IMR-90 (cell line): ENCODE data around the gene LIMS1. TPM values are rescaled to one million over a fixed set of nuclear protein-coding genes. Genes with fewer than 3 reads are reported as not detected.

Experiments
- ATAC-seq: fragments of 200-7000 bp; cut with Tn5 transposase; 2 replicates; pipeline ENCODE4 v1.9.1; 2020; ENCODE audit warnings: low read depth, mild to moderate bottlenecking, moderate library complexity
- BruUV-seq: library from RNA; stranded (reverse); fragments of 400-500 nt; replicated peaks from 2 replicates; lab custom pipeline; 2021; lab: Mats Ljungman, UMichigan
- CTCF ChIA-PET: fragments of 300-600 bp; formaldehyde crosslinking; extraction: SDS; loops from one replicate; lab custom pipeline; 2021; ENCODE audit warnings: antibody characterized with exemption; lab: Yijun Ruan, JAX
- POLR2A ChIA-PET: fragments of 300-600 bp; sonication (Branson Sonifier 250); formaldehyde crosslinking; loops from one replicate; lab custom pipeline; 2022; ENCODE audit warnings: antibody characterized with exemption; ENCODE audit not compliant: unreplicated experiment; lab: Charles Lee
- DNase-seq: peaks from one replicate; pipeline ENCODE4 v3.0.0; 2013
- H2AFZ ChIP-seq: replicated peaks from 2 replicates; pipeline ENCODE3; 2013; ENCODE audit warnings: low read length, mild to moderate bottlenecking; ENCODE audit not compliant: poor library complexity
- H2AK5ac ChIP-seq: 2 replicates; pipeline ENCODE4 v1.6.1; 2013; ENCODE audit warnings: low read depth, low read length, inconsistent platforms
- H2AK9ac ChIP-seq: replicated peaks from 2 replicates; pipeline ENCODE3; 2013; ENCODE audit warnings: mild to moderate bottlenecking, low read depth, low read length, moderate library complexity; ENCODE audit not compliant: poor library complexity
- H2BK120ac ChIP-seq: 2 replicates; pipeline ENCODE4 v1.6.1; 2013; ENCODE audit warnings: low read depth, low read length, inconsistent platforms
- H2BK15ac ChIP-seq: 3 replicates; pipeline ENCODE4 v1.6.1; 2013; ENCODE audit warnings: low read depth, low read length, inconsistent platforms
- H2BK20ac ChIP-seq: 2 replicates; pipeline ENCODE4 v1.6.1; 2013; ENCODE audit warnings: low read depth, mild to moderate bottlenecking, inconsistent platforms, low read length, moderate library complexity
- H2BK5ac ChIP-seq: 2 replicates; pipeline ENCODE4 v1.6.1; 2013; ENCODE audit warnings: mild to moderate bottlenecking, low read depth, low read length, inconsistent platforms; ENCODE audit not compliant: poor library complexity, severe bottlenecking
- H3K14ac ChIP-seq: replicated peaks from 2 replicates; pipeline ENCODE4 v1.6.1; 2013; ENCODE audit warnings: low read depth, low read length, inconsistent platforms
- H3K18ac ChIP-seq: 2 replicates; pipeline ENCODE4 v1.6.1; 2013; ENCODE audit warnings: low read depth, low read length, control low read depth
- H3K23ac ChIP-seq: 2 replicates; pipeline ENCODE4 v1.6.1; 2013; ENCODE audit warnings: low read depth, low read length, inconsistent platforms
- H3K27ac ChIP-seq: 2 replicates; pipeline ENCODE4 v1.5.1; 2013; ENCODE audit warnings: mild to moderate bottlenecking, control low read depth, low read length; ENCODE audit not compliant: insufficient read depth
- H3K27me3 ChIP-seq: 2 replicates; pipeline ENCODE4 v1.6.1; 2013; ENCODE audit warnings: low read length; ENCODE audit not compliant: control insufficient read depth, insufficient read depth
- H3K36me3 ChIP-seq: 2 replicates; pipeline ENCODE4 v1.6.1; 2013; ENCODE audit warnings: low read length, mixed read lengths; ENCODE audit not compliant: control insufficient read depth, insufficient read depth
- H3K4ac ChIP-seq: 2 replicates; pipeline ENCODE4 v1.6.1; 2013; ENCODE audit warnings: low read depth, low read length, inconsistent platforms
- H3K4me1 ChIP-seq: 2 replicates; pipeline ENCODE4 v1.6.1; 2013; ENCODE audit warnings: low read length, mixed read lengths; ENCODE audit not compliant: control insufficient read depth, insufficient read depth
- H3K4me2 ChIP-seq: 2 replicates; pipeline ENCODE4 v1.6.1; 2013; ENCODE audit warnings: low read depth, mild to moderate bottlenecking, control low read depth, low read length, moderate library complexity
- H3K4me3 ChIP-seq: 2 replicates; pipeline ENCODE4 v1.5.1; 2013; ENCODE audit warnings: low read depth, mild to moderate bottlenecking, control low read depth, low read length, moderate library complexity; ENCODE audit not compliant: insufficient read depth
- H3K56ac ChIP-seq: 2 replicates; pipeline ENCODE4 v1.6.1; 2013; ENCODE audit warnings: low read length, inconsistent platforms; ENCODE audit not compliant: insufficient read depth; ENCODE audit errors: extremely low read depth
- H3K79me1 ChIP-seq, 2 experiments: 2 replicates each; pipeline ENCODE4 v1.6.1; 2013; ENCODE audit warnings: low read length in 2 of 2, inconsistent platforms in 1 of 2, low read depth in 1 of 2
- H3K9ac ChIP-seq: 2 replicates; pipeline ENCODE4 v1.6.1; 2013; ENCODE audit warnings: low read depth, low read length, control low read depth
- H3K9me1 ChIP-seq: 2 replicates; pipeline ENCODE4 v1.6.1; 2013; ENCODE audit warnings: low read length, inconsistent platforms; ENCODE audit not compliant: insufficient read depth
- H3K9me3 ChIP-seq: 2 replicates; pipeline ENCODE4 v1.6.1; 2013; ENCODE audit warnings: low read length; ENCODE audit not compliant: control insufficient read depth, insufficient read depth
- H4K20me1 ChIP-seq: 2 replicates; pipeline ENCODE4 v1.6.1; 2013; ENCODE audit warnings: low read length, inconsistent platforms; ENCODE audit not compliant: insufficient read depth
- H4K5ac ChIP-seq: 2 replicates; pipeline ENCODE4 v1.6.1; 2013; ENCODE audit warnings: mild to moderate bottlenecking, low read depth, low read length, control low read depth
- H4K8ac ChIP-seq, 2 experiments: 2 replicates each; pipeline ENCODE4 v1.6.1; 2013; ENCODE audit warnings: low read depth in 2 of 2, low read length in 2 of 2, control low read depth in 1 of 2, inconsistent platforms in 1 of 2
- H4K91ac ChIP-seq: 2 replicates; pipeline ENCODE4 v1.6.1; 2013; ENCODE audit warnings: low read depth, low read length, inconsistent platforms; ENCODE audit not compliant: insufficient read depth
- CEBPB ChIP-seq: IDR thresholded peaks from 2 replicates; pipeline ENCODE4 v1.6.1; 2012; ENCODE audit warnings: low read depth, low read length, improper control_type of control experiment
- ELK1 ChIP-seq: fragments of 150-350 bp; IDR thresholded peaks from 2 replicates; pipeline ENCODE4 v1.6.1; 2016; ENCODE audit warnings: low read depth, mild to moderate bottlenecking, low read length, moderate library complexity, borderline replicate concordance
- MAFK ChIP-seq: IDR thresholded peaks from 2 replicates; pipeline ENCODE4 v1.6.1; 2012; ENCODE audit warnings: low read depth, low read length, improper control_type of control experiment
- MAZ ChIP-seq: IDR thresholded peaks from 2 replicates; pipeline ENCODE4 v1.6.1; 2012; ENCODE audit warnings: low read depth, mild to moderate bottlenecking, low read length, improper control_type of control experiment, moderate library complexity, borderline replicate concordance
- MXI1 ChIP-seq: IDR thresholded peaks from 2 replicates; pipeline ENCODE4 v1.6.1; 2012; ENCODE audit warnings: low read depth, mild to moderate bottlenecking, low read length, moderate library complexity, borderline replicate concordance
- NFE2L2 ChIP-seq: fragments of 150-350 bp; IDR thresholded peaks from 2 replicates; pipeline ENCODE4 v1.6.1; 2016; ENCODE audit warnings: low read depth, mild to moderate bottlenecking, low read length
- RAD21 ChIP-seq: IDR thresholded peaks from 2 replicates; pipeline ENCODE4 v1.6.1; 2012; ENCODE audit warnings: low read length, improper control_type of control experiment
- RCOR1 ChIP-seq: IDR thresholded peaks from 2 replicates; pipeline ENCODE4 v1.6.1; 2012; ENCODE audit warnings: mild to moderate bottlenecking, low read length, improper control_type of control experiment; ENCODE audit not compliant: insufficient replicate concordance
- SMC3 ChIP-seq: fragments of 150-350 bp; IDR thresholded peaks from 2 replicates; pipeline ENCODE4 v1.6.1; 2016; ENCODE audit warnings: low read depth, mild to moderate bottlenecking, antibody characterized with exemption, low read length, moderate library complexity
- WGBS, 2 experiments: methylation state at CpG; one replicate each; pipeline versions ENCODE4 v1.1.5 to v1.1.7; 2013; ENCODE audit warnings: missing lambda C conversion rate in 2 of 2; ENCODE audit not compliant: insufficient read length in 1 of 2; ENCODE audit errors: extremely low coverage in 2 of 2; 5-methylcytosine and 5-hydroxymethylcytosine counted together
- dilution Hi-C: fragments of 300-500 bp; cut with HindIII; formaldehyde crosslinking; loops from one replicate; pipeline ENCODE4 v1.14.3; 2018; ENCODE audit warnings: low sequenced_read_pairs; ENCODE audit not compliant: unreplicated experiment
- in situ Hi-C: fragments of 300-500 bp; cut with MboI; formaldehyde crosslinking; loops from 3 replicates; pipeline ENCODE4 v1.14.3; 2019; ENCODE audit warnings: low sequenced_read_pairs, inconsistent platforms, mixed read lengths
- intact Hi-C: fragments of 100-400 bp; cut with micrococcal nuclease; formaldehyde crosslinking; loops from 2 replicates; pipeline ENCODE4 v1.10.0; 2022
- polyA plus RNA-seq, 3 experiments: library from polyadenylated mRNA; depleted of rRNA; stranded (reverse); fragments of >200 nt; gene quantifications; 2 replicates each; pipeline ENCODE4 v1.2.3, GENCODE V29; 2012; ENCODE audit warnings: low replicate concordance in 1 of 3
- total RNA-seq: library from RNA; depleted of rRNA; stranded (reverse); fragments of >200 nt; gene quantifications from 2 replicates; pipeline ENCODE4 v1.2.3, GENCODE V29; 2012

LIMS1 gene
- total and polyA plus RNA-seq, 2 of the 4 experiments (the other 2 are of a cell fraction): 59.1 to 131 TPM

- Histone ChIP-seq H2AK5ac (no peak overlapping the region), H2AK9ac (no peak overlapping the region), H3K79me1 (peaks cover 29 to 81% of the 10 kb centered on the region in 2 experiments), H4K8ac (no peak overlapping the region), H3K27me3 (no peaks in the 10 kb centered on the region), H3K36me3 (no peaks in the 10 kb centered on the region), H3K4me3 (no peak overlapping the region), H3K23ac (no peak overlapping the region; the same call in 1 of the 2 replicates), H3K9me1 (peaks cover 31% of the 10 kb centered on the region), H3K18ac (no peak overlapping the region), H2BK20ac (no peak overlapping the region), H3K56ac (no peak overlapping the region), H3K4ac (no peak overlapping the region), H3K27ac (no peak overlapping the region), H3K14ac (no peak overlapping the region), H4K5ac (no peak overlapping the region), H3K9me3 (no peaks in the 10 kb centered on the region), H3K9ac (no peak overlapping the region), H2AFZ (no peak overlapping the region), H2BK5ac (no peak overlapping the region), H4K20me1 (peaks cover 48% of the 10 kb centered on the region), H3K4me1 (peaks cover 24% of the 10 kb centered on the region), H4K91ac (no peak overlapping the region), H2BK15ac (no peak overlapping the region), H2BK120ac (no peak overlapping the region), H3K4me2 (no peak overlapping the region)
- ChIA-PET POLR2A (no interaction called here), CTCF (interaction anchor here (1.4 kb wide), 1 partner anchor 16 kb away, joined by 3 read pairs; no protein-coding TSS in a partner anchor)
- in situ Hi-C loops (no loop called here), intact Hi-C loops (no loop called here), dilution Hi-C loops (no loop called here)
- TF ChIP-seq MAZ (no peak), CEBPB (no peak), ELK1 (no peak), SMC3 (no peak), NFE2L2 (no peak), RAD21 (no peak), MAFK (no peak), MXI1 (no peak), RCOR1 (no peak)
- ATAC-seq: no peak
- BruUV-seq: no TSS peak
- no peak for DNase-seq
- WGBS, 2 experiments: no CpG with 5 or more reads among the region's 1 CpG
Measured at GRCh38 chr2:108633409-108633808, 99.1 kb downstream of the LIMS1 start.
